Mesothelial cell of epicardium (in vitro differentiated cells): ENCODE data around the gene TTN. TPM values are rescaled to one million over a fixed set of nuclear protein-coding genes. Genes with fewer than 3 reads are reported as not detected.

Experiments used
- DNase-seq, 2 experiments: peaks; one replicate each; pipeline ENCODE4 v3.0.0; 2021; ENCODE audit warnings: low spot score in 2 of 2; ENCODE audit not compliant: unreplicated experiment in 2 of 2
- H3K27ac Mint-ChIP-seq: 2 replicates; pipeline ENCODE4 v1.8.0; 2021; ENCODE audit warnings: mixed read lengths
- H3K27me3 Mint-ChIP-seq: 2 replicates; pipeline ENCODE4 v1.8.0; 2021; ENCODE audit warnings: low read depth, mixed read lengths
- H3K36me3 Mint-ChIP-seq: 2 replicates; pipeline ENCODE4 v1.8.0; 2021; ENCODE audit warnings: mixed read lengths
- H3K4me1 Mint-ChIP-seq: 2 replicates; pipeline ENCODE4 v1.8.0; 2021; ENCODE audit warnings: mixed read lengths
- H3K4me3 Mint-ChIP-seq: 2 replicates; pipeline ENCODE4 v1.8.0; 2021; ENCODE audit warnings: mild to moderate bottlenecking, moderate library complexity, mixed read lengths
- H3K9me3 Mint-ChIP-seq: 2 replicates; pipeline ENCODE4 v1.8.0; 2021; ENCODE audit warnings: mixed read lengths
- total RNA-seq: library from RNA; stranded (reverse); gene quantifications from 3 replicates; pipeline ENCODE4 v1.2.1, GENCODE V29; 2021
- TF ChIP-seq, protein P1 (sequence below): fragments of 200-600 bp; sonication (generic); IDR thresholded peaks from one replicate; pipeline ENCODE4 v1.5.0; 2021; ENCODE audit warnings: antibody characterized with exemption; ENCODE audit not compliant: unreplicated experiment

TTN gene
- total RNA-seq, 1 donor from 2014 or later: 1.2 TPM

DNA sequence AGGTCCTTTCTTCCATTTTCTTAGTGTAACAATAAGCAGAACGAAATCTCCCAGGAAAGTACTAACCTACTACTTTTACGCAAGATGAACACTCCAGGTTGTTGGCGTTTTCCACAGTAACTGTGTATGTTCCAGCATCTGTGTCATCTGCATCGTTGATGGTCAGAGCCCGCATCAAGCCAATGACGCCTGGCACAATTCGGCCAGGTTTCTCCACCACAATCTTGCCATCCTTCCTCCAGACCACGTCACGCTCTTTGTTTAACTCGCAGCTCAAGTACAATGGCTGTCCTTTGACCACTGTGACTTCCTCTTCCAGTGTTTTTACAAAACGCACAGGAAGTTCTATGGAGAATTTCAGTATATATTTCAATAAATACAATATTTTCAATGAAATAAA lies 171.3 kb downstream of the TTN start:
- DNase-seq: no peak
- no peaks in the 10 kb centered on the region for H3K9me3 Mint-ChIP-seq
- TF ChIP-seq, protein P1, sequence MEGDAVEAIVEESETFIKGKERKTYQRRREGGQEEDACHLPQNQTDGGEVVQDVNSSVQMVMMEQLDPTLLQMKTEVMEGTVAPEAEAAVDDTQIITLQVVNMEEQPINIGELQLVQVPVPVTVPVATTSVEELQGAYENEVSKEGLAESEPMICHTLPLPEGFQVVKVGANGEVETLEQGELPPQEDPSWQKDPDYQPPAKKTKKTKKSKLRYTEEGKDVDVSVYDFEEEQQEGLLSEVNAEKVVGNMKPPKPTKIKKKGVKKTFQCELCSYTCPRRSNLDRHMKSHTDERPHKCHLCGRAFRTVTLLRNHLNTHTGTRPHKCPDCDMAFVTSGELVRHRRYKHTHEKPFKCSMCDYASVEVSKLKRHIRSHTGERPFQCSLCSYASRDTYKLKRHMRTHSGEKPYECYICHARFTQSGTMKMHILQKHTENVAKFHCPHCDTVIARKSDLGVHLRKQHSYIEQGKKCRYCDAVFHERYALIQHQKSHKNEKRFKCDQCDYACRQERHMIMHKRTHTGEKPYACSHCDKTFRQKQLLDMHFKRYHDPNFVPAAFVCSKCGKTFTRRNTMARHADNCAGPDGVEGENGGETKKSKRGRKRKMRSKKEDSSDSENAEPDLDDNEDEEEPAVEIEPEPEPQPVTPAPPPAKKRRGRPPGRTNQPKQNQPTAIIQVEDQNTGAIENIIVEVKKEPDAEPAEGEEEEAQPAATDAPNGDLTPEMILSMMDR: no peak
- H3K4me3 Mint-ChIP-seq: no peak overlapping the region
- H3K36me3 Mint-ChIP-seq: no peaks in the 10 kb centered on the region
- H3K4me1 Mint-ChIP-seq: no peaks in the 10 kb centered on the region
- no peaks in the 10 kb centered on the region for H3K27me3 Mint-ChIP-seq
- H3K27ac Mint-ChIP-seq: no peak overlapping the region

DNA sequence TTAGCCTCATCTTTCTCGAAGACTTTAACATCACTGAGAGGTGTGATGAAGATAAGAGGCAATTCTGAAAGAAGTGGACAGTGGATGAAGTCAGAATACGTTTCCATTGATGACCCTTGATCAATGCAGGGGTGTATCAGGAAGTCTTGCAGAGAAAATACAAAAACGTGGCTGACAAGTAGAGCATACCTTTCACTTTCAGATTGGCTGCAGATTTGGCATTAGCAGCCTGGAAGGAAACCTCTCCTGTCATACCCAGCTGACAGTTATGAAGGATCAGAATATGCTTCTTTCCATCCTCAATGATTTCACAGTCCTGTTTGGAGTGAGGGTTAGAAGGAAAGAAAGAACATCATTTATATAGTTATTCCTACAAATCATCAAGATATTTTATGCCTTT lies 174.5 kb downstream of the TTN start:
- H3K27me3 Mint-ChIP-seq: no peaks in the 10 kb centered on the region
- TF ChIP-seq, protein P1: no peak
- H3K36me3 Mint-ChIP-seq: no peaks in the 10 kb centered on the region
- H3K9me3 Mint-ChIP-seq: no peaks in the 10 kb centered on the region
- DNase-seq: no peak
- H3K4me3 Mint-ChIP-seq: no peak overlapping the region
- no peak overlapping the region for H3K27ac Mint-ChIP-seq
- peaks cover 5% of the 10 kb centered on the region for H3K4me1 Mint-ChIP-seq

DNA sequence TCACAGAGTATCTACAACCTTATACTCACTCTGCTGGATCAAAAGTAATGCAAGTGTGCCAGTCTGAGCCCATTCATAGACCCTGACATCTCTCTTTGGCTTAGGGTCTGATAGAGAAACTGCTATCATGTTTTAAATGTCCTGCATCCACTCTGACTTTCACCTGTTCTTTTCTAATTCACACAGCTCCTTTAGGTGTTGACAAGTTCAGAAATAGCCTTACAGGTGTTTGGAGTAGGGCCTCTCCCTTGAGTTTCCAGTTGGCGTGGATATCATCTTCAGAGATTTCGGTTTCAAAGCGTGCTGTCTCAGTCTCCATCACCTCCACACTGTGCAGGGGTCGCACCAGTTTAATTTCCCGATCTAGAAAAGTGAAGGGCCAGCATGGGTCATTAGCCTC lies 176.6 kb downstream of the TTN start:
- no peaks in the 10 kb centered on the region for H3K36me3 Mint-ChIP-seq
- no peak for DNase-seq
- TF ChIP-seq, protein P1: no peak
- H3K27me3 Mint-ChIP-seq: no peaks in the 10 kb centered on the region
- H3K4me3 Mint-ChIP-seq: no peak overlapping the region
- no peaks in the 10 kb centered on the region for H3K9me3 Mint-ChIP-seq
- H3K27ac Mint-ChIP-seq: no peak overlapping the region
- H3K4me1 Mint-ChIP-seq: peaks cover 5% of the 10 kb centered on the region

DNA sequence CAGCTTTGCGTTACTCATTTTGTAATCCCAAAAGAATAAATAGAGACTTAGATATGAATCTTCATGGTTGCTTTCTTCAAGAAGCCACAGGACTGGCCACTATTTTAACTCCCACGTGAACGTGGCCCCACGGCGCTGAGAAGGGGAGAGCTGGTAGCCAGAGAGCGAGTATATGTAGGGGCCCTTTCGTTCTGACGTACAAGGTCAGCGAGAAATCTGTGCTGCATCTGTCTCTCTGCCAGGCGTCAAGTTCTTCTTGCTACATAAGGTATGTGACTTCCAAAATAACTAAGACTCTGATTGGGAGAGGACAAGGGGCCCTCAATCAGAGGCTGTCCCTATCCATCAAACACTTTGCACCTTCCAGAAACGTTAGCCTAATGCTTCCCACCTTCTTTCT lies 177.8 kb downstream of the TTN start:
- Mint-ChIP-seq H3K27me3 (no peaks in the 10 kb centered on the region), H3K27ac (no peak overlapping the region), H3K9me3 (no peaks in the 10 kb centered on the region), H3K36me3 (no peaks in the 10 kb centered on the region), H3K4me3 (no peak overlapping the region), H3K4me1 (peaks cover 5% of the 10 kb centered on the region)
- TF ChIP-seq, protein P1: no peak
- no peak for DNase-seq

DNA sequence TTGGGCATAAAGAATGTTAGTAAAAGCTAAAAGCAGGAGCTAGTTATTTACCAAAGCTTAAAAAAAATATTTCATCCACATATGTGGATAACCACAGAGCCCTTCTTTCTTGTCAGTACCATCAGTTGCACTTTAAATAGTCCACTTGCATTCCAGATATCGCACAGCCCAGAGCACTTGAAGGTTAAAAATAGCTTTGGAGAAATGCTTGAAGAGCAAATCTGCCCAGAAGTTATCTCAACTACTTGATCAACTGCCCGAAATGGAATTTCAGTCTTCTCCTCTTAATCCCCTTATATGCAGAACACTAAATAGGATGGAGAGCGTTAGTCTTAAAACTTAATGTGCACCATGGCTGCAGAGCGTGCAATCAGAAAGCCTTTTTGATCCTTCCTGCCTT lies 178.6 kb downstream of the TTN start:
- H3K27ac Mint-ChIP-seq: no peak overlapping the region
- H3K27me3 Mint-ChIP-seq: no peaks in the 10 kb centered on the region
- TF ChIP-seq, protein P1: no peak

DNA sequence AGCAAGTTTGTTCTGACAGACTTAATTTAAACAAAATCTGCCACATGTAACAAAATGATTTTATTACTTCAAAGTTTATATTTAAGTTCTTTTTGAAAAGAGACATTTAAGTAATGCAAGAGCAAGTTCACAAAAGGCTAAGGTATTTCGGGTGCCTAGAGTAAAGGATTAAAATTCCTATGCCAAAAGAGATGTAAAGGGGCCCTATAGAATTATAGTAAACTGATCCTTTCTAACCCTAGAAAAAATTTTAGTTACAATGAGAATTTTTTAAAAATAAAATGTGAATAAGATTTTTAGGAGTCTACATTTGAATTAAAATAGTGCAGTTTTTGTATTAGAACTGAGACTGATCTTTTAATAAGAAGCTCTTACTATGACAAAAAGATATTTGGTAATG lies 179.8 kb downstream of the TTN start:
- no peaks in the 10 kb centered on the region for H3K36me3 Mint-ChIP-seq
- H3K27me3 Mint-ChIP-seq: no peaks in the 10 kb centered on the region
- no peak overlapping the region for H3K4me3 Mint-ChIP-seq
- TF ChIP-seq, protein P1: no peak
- no peaks in the 10 kb centered on the region for H3K9me3 Mint-ChIP-seq
- no peak for DNase-seq
- peaks cover 5% of the 10 kb centered on the region for H3K4me1 Mint-ChIP-seq
- H3K27ac Mint-ChIP-seq: no peak overlapping the region

More for the DNA sequence above, 178.6 kb downstream of the TTN start:
- Mint-ChIP-seq H3K9me3 (no peaks in the 10 kb centered on the region), H3K4me1 (peaks cover 5% of the 10 kb centered on the region), H3K36me3 (no peaks in the 10 kb centered on the region), H3K4me3 (no peak overlapping the region)
- DNase-seq: no peak
